HuH-7.5 (cell line): Measurements from ENCODE around the gene STARD9.
"Not testable (repeated sequence)": the region's sequence is repeated elsewhere in the genome, so short reads cannot be mapped to it uniquely, and the experiment has no call there.

Experiments
- DNase-seq: peaks from one replicate; pipeline ENCODE4 v3.0.0; 2011; ENCODE audit warnings: low spot score

STARD9 gene

DNA sequence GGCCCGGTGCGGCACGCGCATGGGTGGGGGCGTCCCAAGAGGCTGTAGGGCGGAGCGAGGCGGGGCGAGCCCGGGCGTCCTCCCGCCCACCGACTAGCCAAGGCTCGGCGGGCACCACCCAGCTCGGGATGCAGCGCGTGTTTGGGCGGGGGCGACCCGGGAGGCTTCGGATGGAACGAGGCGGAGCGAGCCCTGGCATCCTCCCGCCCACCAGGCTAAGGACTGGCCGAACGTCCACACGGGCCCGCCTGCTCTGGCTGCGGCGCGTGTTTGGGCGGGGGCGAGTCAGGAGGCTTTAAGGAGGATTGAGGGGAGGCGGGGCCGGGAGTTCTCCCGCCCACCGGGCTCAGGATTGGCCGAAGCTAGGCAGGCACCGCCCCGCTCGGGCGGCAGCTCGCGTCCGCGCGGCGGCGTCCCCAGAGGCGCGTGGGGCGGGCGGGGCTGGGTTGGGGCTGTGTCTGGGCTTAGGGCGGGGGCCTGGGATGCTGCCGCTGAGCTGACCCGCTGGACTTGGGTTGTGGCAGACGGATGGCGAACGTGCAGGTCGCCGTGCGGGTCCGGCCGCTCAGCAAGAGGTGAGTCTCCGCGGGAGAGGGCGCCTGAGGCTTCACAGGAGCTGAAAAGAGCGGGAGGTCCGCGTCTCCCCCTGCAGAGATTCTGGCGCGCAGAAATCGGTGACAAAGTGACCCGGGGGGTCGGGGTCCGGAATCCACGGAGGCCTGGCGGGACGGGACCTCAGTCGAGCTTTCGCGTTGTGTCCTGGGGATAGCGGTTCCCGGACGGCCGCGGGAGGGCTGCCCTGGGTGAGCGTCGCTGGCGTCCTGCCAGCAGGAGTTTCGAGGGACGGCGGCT lies at the start of gene STARD9:
Gene STARD9 (plus strand): TSS at position 419 of the 852 bp plus-strand sequence. CDS start 110 bp downstream, at position 529.
- peak; percentile 89 for DNase-seq

DNA sequence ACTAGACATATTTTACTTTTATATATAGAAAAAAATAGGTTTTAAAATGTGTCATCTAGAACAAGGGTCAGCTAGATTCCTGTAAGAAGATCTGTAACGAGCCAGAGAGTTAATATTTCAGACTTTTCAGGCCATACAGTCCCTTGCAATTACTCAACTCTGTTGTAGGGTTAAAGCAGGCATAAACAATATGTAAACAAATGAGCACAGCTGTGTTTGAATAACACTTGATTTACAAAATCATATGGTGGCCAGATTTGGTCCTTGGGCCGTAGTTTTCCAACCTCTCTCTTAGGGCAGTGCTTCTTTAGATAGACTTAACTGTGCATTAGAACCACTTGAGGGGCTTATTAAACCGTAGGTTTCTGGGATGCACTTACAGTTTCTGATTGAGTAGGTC lies 46.4 kb upstream of the STARD9 start:
- DNase-seq: no peak

DNA sequence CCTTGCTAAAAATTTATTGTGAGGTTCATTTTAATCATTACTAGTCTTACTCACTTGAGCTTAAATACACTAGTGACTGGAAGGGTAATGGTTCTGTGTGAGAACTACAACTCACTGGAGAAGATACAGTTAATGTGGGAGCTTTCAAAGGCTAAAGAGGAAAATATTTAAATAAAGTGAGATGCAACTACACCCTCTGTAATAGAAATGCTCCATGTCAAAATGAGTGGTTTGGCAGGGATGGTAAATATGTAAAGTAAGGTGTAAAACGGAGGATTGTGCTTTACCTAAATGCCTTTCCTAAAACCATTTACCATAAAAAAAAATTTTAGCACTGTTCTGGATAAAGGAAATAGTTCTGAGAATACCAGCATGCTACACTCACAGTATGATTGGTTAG lies 42.2 kb upstream of the STARD9 start:
- no peak for DNase-seq

GRCh38 chr15:42544853-42545629 lies 30.4 kb upstream of the STARD9 start:
- no peak for DNase-seq

DNA sequence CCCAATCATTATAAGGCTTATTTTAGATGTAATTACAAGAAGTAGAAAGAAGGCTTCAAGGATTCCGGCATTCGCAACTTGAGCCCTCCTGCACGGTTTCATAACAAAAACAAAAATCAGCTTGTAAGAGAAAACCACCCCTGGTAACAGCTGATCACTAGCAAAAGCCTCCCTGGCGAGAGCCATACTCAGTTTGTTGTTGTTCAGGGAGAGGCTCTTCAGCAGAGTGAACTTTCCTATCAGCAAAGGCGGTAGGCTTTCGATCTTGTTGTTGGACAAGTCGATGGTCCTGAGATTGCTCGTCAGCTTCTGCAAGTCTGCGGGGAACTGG lies 27.5 kb upstream of the STARD9 start:
- DNase-seq: peak; percentile 8

- peak; percentile 72 for DNase-seq
These were observed 27.0 kb upstream of the STARD9 start, which contains the start of the genes HAUS2 and LRRC57 for GRCh38 chr15:42548249-42549031. Gene HAUS2 (plus strand): TSS chr15:42548838. CDS start chr15:42548873, 35 bp downstream. Gene LRRC57 (minus strand): TSS chr15:42548793. CDS start chr15:42548434, 359 bp downstream.

- peak; percentile 12 for DNase-seq
These were observed 26.3 kb upstream of the STARD9 start for GRCh38 chr15:42549032-42549491.

DNA sequence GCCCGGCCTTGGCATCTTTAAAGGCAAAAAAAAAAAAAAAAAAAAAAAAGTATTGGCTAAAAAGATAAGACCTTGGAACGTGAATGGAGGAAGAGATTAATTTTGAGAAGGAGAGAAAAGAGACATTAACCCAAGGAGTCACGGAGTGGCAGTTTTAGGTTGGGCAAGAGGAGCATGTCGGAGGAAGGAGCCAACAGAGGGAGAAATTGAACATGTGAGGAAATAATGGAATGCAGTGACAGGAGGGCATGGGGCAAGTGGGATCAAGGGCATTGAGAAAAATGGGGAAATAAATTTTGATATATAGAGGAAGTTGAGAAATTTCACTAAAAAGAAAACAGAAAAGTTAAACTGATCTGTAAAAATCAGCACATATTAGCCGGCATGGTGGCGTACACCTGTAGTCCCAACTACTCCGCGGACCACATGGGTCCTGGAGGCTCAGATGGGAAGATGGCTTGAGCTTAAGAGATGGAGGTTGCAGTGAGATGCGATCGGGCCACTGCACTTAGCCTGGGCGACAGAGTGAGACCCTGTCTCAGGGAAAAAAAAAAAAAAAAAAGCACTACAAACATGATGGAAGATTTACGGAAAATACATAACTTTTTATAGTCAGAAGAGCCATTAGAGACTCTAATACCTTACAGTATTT lies 25.5 kb upstream of the STARD9 start:
- DNase-seq: no peak

DNA sequence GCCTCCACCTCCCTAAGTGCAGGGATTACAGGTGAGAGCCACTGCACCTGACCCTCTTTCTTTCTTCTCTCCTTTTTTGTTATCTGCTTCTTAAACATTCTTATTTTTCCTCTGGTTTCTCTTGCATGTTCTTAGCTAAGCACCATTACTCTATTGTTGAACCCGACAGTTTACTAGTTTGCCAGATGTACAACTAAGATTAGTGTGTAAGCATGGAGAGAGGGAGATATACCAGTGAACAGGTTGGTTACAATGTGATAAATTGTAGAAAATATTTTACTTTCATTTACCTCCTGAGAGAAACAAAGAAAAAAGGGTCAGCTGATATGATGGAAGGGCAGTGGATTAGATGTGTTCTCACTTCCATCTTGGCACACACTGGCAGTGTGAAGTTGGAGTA lies 21.9 kb upstream of the STARD9 start:
- no peak for DNase-seq

GRCh38 chr15:42556550-42557207 lies 18.7 kb upstream of the STARD9 start:
- not testable (repeated sequence) for DNase-seq

DNA sequence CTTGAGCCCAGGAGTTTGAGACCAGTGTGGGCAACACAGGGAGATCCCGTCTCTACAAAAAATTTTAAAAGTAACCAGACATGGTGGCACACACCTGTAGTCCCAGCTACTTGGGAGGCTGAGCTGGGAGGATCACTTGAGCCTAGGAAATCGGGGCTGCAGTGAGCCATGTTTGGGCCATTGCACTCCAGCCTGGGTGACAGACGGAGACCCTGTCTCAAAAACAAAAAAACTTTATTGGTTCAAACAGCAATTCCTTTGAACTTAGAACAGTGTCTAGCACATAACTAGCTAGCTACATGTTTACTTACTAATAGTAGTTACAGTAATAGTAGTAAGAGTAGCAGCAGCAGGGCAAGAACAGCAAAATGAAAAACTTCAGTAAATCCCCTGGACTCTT lies 16.7 kb upstream of the STARD9 start:
- DNase-seq: no peak

GRCh38 chr15:42576040-42576594 lies 711 bp downstream of the STARD9 start:
- no peak for DNase-seq

DNA sequence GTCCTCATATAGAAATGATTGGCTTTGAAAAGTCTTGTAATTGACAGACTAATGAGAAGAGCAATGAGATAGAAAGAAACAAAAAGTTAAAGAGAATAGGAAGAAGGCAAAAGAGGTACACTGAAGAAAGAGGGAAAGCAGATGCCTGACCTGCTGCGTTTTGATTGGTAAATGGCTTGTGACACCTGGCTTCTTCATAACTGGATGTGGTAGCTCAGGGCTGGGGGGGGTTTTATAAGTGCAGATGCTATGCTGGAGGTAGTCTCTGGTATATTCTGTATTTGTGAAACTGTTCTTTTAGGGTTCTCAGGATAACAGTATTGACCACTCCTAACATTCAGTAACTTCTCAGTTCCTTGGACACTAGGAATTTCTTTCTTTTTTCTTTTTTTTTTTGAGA lies 1.4 kb downstream of the STARD9 start:
- no peak for DNase-seq

- DNase-seq: no peak
These were observed 2.2 kb downstream of the STARD9 start for GRCh38 chr15:42577514-42578031.

- DNase-seq: no peak
These were observed 3.7 kb downstream of the STARD9 start for GRCh38 chr15:42578984-42579537.

DNA sequence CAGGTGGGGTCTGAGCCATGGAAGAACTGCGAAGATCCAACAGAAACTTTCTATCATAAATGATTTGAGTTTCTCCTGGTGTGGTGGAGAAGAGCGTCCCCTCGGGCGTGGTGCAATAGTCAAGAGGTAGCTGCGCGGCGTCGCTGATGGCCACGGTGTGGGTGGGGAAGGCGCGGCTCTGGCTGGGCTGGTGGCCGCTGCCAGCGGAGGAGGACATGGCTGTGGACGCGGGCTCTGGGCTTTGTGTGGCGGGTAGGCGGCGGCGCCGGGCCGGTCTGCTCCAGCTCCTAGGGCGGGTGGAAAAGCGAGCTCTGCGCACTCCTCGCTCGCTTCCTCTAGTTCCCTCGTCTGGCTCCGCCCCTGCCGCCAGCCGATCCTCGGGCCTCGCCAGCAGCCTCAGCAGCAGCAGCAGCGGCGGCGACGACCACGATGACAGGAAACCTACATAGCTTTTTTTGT lies 5.9 kb downstream of the STARD9 start:
- peak; percentile 59 for DNase-seq

GRCh38 chr15:42582569-42583375 lies 7.4 kb downstream of the STARD9 start:
- no peak for DNase-seq

GRCh38 chr15:42584031-42584765 lies 8.8 kb downstream of the STARD9 start:
- DNase-seq: no peak
